Aortic smooth muscle cell (primary cell): Measurements from ENCODE around the gene ERBB2. TPM values are rescaled to one million over a fixed set of nuclear protein-coding genes. Genes with fewer than 3 reads are reported as not detected.

Experiments used
- total RNA-seq: library from RNA; depleted of rRNA; stranded (reverse); fragments of >200 nt; gene quantifications from 2 replicates; pipeline ENCODE4 v1.2.3, GENCODE V29; 2014

ERBB2 gene
- 28.9 and 46.1 TPM in 2 replicates for total RNA-seq

GRCh38 chr17:39699818-39700147 lies at the start of gene ERBB2:
Gene ERBB2, plus strand, starts transcription at chr17:39700064. Its CDS starts 175 bp downstream, at chr17:39700239.

DNA sequence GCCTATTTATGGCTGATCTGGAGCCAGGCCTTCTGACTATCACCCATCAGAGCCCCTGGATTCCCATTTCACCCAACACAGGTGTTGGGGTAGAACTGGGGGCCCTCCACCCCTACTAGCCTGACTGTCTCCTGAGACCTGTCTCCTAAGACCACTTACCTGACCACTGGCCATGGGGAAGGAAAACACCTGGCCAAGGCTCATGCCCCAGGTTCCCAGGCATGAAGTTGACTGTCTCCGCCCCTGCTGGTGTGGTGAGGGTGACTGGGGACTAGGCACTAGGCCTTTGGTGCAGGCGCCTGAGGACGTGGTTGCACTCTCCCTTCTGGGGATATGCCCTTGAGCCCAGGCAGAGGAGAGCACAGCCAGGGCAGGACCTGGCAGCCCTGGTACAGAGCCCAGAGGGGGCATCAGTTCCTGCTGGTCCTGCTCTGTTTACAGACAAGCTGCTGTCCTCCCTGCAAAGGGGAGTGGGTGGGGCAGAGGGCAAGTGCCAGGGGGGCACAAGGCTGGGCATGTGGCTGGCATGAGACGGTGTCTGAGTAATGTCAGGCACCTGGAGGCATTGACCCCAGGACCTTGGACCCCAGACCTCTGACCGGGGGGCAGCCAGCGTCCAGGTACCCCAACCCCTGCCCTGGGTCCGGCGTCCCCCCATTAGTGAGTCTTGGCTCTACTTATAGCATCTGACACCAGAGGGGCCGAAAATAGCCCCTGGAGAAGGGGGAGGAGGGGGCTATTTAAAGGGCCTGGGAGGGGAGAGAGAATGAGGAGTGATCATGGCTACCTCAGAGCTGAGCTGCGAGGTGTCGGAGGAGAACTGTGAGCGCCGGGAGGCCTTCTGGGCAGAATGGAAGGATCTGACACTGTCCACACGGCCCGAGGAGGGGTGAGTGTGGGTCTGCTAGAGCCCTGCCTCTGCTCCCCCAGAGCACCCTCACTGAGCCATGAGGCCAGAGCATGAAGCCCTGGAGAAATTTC lies 35.0 kb upstream of the ERBB2 start, which contains the start of gene TCAP:
TSS of gene TCAP (plus strand) at position 769 of the 981 bp plus-strand sequence. CDS start at position 780, 11 bp downstream.

DNA sequence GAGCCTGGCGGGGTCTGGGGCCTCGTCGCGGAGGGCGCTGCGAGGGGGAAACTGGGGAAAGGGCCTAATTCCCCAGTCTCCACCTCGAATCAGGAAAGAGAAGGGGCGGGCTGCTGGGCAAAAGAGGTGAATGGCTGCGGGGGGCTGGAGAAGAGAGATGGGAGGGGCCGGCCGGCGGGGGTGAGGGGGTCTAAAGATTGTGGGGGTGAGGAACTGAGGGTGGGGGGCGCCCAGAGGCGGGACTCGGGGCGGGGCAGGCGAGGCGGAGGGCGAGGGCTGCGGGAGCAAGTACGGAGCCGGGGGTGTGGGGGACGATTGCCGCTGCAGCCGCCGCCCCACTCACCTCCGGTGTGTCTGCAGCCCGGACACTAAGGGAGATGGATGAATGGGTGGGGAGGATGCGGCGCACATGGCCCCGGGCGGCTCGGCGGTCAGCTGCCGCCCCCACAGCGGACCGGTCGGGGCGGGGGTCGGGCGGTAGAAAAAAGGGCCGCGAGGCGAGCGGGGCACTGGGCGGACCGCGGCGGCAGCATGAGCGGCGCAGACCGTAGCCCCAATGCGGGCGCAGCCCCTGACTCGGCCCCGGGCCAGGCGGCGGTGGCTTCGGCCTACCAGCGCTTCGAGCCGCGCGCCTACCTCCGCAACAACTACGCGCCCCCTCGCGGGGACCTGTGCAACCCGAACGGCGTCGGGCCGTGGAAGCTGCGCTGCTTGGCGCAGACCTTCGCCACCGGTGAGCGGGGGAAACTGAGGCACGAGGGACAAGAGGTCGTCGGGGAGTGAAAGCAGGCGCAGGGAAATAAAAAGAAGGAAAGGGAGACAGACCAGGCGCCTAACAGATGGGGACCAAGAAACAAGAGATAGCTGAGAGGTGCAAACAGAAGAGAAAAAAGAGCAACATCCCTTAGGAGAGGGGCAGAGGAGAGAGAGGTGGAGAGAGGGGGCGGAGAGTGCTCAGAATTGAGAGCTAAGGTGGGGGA lies 31.6 kb upstream of the ERBB2 start, which contains the start of gene PNMT:
TSS of gene PNMT (plus strand) at position 509 of the 980 bp plus-strand sequence. CDS start at position 532, 23 bp downstream.

GRCh38 chr17:39687546-39688474 lies 12.1 kb upstream of the ERBB2 start, which contains the start of gene PGAP3:
Gene PGAP3, minus strand, starts transcription at chr17:39688057. Its CDS starts 43 bp downstream, at chr17:39688014.

DNA sequence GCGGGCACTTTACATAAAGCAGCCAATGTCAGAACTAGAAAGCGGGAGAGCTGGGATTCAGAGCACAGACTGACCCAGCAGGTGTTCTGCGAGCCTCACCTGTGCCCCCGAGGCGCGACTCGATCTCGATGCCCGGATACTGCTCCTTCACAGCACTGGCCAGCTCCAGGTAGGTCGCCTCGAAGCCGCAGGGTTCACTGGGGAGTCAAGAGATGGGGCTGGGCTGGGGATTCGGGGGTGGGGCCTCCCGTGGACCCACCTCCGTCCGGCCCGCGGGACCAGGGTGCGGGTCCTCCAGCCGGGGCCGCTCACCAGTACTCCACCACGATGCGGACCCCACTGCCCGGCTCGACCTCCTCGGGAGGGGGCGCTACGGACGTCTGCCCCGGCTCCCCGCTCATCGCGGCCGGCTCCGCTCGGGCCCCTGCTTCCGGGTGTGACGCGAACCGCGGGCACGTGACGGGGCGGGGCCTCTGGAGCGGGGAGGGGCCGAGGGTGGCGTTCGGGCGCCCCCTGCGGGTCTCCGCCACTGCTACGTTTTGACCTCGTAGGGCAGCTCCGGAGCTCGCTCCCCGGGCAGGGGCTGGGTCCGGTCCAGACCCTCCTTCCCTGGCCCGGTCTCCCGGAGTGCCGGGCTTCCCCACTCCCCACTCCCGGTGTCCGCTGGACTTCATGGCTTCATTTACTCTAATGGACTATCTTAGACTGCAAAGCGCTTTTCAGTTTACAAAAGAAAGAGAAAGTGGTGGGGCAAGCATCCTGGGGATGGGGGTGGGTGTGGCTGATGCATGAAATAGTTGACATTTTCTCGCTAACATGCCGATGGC lies 30.4 kb downstream of the ERBB2 start, which contains the start of gene MIEN1:
TSS of gene MIEN1 (minus strand) at position 438 of the 827 bp plus-strand sequence. CDS start at position 401, 37 bp downstream.

GRCh38 chr17:39737760-39738567 lies 38.1 kb downstream of the ERBB2 start, which contains the start of gene GRB7:
Gene GRB7, plus strand, starts transcription at chr17:39737938. Its CDS starts 4,364 bp downstream, at chr17:39742302.

Other genes with a start within 250 kb of the ERBB2 start
- gene MED1, start 248.8 kb upstream of the ERBB2 start, total RNA-seq, result 18.7 and 19.0 TPM in 2 replicates
- 22.7 and 24.4 TPM in 2 replicates for gene CDK12, start 238.6 kb upstream of the ERBB2 start, total RNA-seq
- not detected in 2 replicates for gene NEUROD2, start 92.1 kb upstream of the ERBB2 start, total RNA-seq
- gene PPP1R1B, start 73.1 kb upstream of the ERBB2 start, total RNA-seq, result 0.25 and 3.4 TPM in 2 replicates
- 21.4 and 23.8 TPM in 2 replicates for gene STARD3, start 62.9 kb upstream of the ERBB2 start, total RNA-seq
- 0.37 and 0.40 TPM in 2 replicates for gene TCAP, start 34.7 kb upstream of the ERBB2 start, total RNA-seq
- not detected in 2 replicates for gene PNMT, start 31.6 kb upstream of the ERBB2 start, total RNA-seq
- gene PGAP3, start 12.0 kb upstream of the ERBB2 start, total RNA-seq, result 11.9 and 12.4 TPM in 2 replicates
- 20.5 and 21.4 TPM in 2 replicates for gene MIEN1, start 30.5 kb downstream of the ERBB2 start, total RNA-seq
- gene GRB7, start 37.9 kb downstream of the ERBB2 start, total RNA-seq, result 0.50 and 1.5 TPM in 2 replicates
- gene IKZF3, start 164.2 kb downstream of the ERBB2 start, total RNA-seq, result not detected in 2 replicates
- not detected in 2 replicates for gene ZPBP2, start 168.1 kb downstream of the ERBB2 start, total RNA-seq
- gene GSDMB, start 218.6 kb downstream of the ERBB2 start, total RNA-seq, result 6.7 and 9.4 TPM in 2 replicates
- gene ORMDL3, start 227.5 kb downstream of the ERBB2 start, total RNA-seq, result 94.8 and 98.3 TPM in 2 replicates
- not detected in 2 replicates for gene LRRC3C, start 227.7 kb downstream of the ERBB2 start, total RNA-seq